Mesodermal cell (in vitro differentiated cells): ENCODE measurements around the gene COL18A1.
A peak's percentile ranks its signal among the peaks of the same experiment; 100 is the strongest.
"Not testable (repeated sequence)": the region's sequence is repeated elsewhere in the genome, so short reads cannot be mapped to it uniquely, and the experiment has no call there.

Source experiments
- H3K27ac ChIP-seq: 2 replicates; pipeline ENCODE4 v1.7.0; 2013; ENCODE audit warnings: mild to moderate bottlenecking, low read depth, low read length, moderate library complexity; ENCODE audit not compliant: severe bottlenecking
- H3K36me3 ChIP-seq: 2 replicates; pipeline ENCODE4 v1.7.1; 2013; ENCODE audit warnings: mild to moderate bottlenecking, low read length, moderate library complexity; ENCODE audit not compliant: control insufficient read depth, insufficient read depth
- H3K4me1 ChIP-seq: one replicate; pipeline ENCODE4 v1.7.1; 2013; ENCODE audit warnings: mild to moderate bottlenecking, low read length; ENCODE audit not compliant: insufficient read depth, control insufficient read depth, poor library complexity, severe bottlenecking
- H3K4me3 ChIP-seq: 2 replicates; pipeline ENCODE4 v1.7.0; 2013; ENCODE audit warnings: low read length, control low read depth, mild to moderate bottlenecking; ENCODE audit not compliant: insufficient read depth, poor library complexity, severe bottlenecking; ENCODE audit errors: extremely low read depth
- H3K9me3 ChIP-seq: 2 replicates; pipeline ENCODE4 v1.7.1; 2013; ENCODE audit warnings: mild to moderate bottlenecking, low read length, moderate library complexity; ENCODE audit not compliant: control insufficient read depth
- WGBS, 2 experiments: methylation state at CpG; one replicate each; pipeline ENCODE4 v1.1.5; 2013; ENCODE audit warnings: missing lambda C conversion rate in 2 of 2; ENCODE audit not compliant: insufficient coverage in 2 of 2; 5-methylcytosine and 5-hydroxymethylcytosine counted together

The COL18A1 gene

GRCh38 chr21:45362077-45362747, 42.8 kb upstream of the COL18A1 start:
- H3K9me3 ChIP-seq = no peaks in the 10 kb centered on the region

GRCh38 chr21:45362748-45363145, 42.2 kb upstream of the COL18A1 start:
- Histone ChIP-seq H3K4me1 (peaks cover 73% of the 10 kb centered on the region), H3K27ac (no peak overlapping the region), H3K36me3 (no peaks in the 10 kb centered on the region), H3K9me3 (no peaks in the 10 kb centered on the region), H3K4me3 (no peak overlapping the region)
- 91 to 97% methylated on average over 12 to 14 of the region's 14 CpGs for WGBS, 2 experiments

More at GRCh38 chr21:45362077-45362747, 42.8 kb upstream of the COL18A1 start:
- Histone ChIP-seq H3K36me3 (no peaks in the 10 kb centered on the region), H3K27ac (peak overlapping the region; percentile 73), H3K4me3 (no peak overlapping the region), H3K4me1 (peaks cover 72% of the 10 kb centered on the region)
- WGBS, 2 experiments = 86 to 89% methylated on average over 10 to 13 of the region's 15 CpGs

- 99% methylated on average over 16 to 19 of the region's 19 CpGs for WGBS, 2 experiments
- H3K4me3 ChIP-seq, H3K9me3 ChIP-seq, H3K36me3 ChIP-seq: not testable (repeated sequence)
- H3K4me1 ChIP-seq = peaks cover 75% of the 10 kb centered on the region
- peak overlapping the region; percentile 98 for H3K27ac ChIP-seq
These were observed 41.7 kb upstream of the COL18A1 start for GRCh38 chr21:45363272-45363671.

DNA sequence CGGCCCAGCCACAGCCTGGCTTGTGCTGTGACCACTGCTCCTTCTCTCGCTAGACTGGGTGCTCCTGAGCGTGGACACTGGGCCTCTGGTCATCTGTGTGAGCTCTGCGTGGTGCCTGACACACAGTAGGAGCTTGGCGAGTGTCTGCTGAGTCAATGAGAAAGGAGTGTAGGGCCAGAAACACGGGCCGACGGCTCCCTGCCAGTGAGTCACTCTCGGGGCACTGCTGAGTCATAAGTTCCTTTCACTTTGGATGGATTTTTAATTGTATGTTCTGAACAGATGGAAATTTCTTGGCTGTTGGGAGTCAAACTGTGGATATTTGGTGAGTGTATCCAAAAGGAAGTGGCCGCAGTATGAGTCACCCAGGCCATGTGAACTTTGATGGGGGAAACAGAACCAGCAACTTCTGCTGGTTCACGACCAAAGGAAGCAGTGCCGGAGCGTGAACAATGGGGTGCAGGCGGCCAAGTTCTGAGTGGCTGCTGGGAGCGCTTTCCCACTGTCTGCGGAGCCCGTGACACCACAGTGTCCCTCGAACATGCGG, 41.0 kb upstream of the COL18A1 start:
- no peak overlapping the region for H3K4me3 ChIP-seq
- H3K36me3 ChIP-seq = no peaks in the 10 kb centered on the region
- 53 to 61% methylated on average over 19 of the region's 19 CpGs for WGBS, 2 experiments
- peak overlapping the region; percentile 98 for H3K27ac ChIP-seq
- no peaks in the 10 kb centered on the region for H3K9me3 ChIP-seq
- peaks cover 78% of the 10 kb centered on the region for H3K4me1 ChIP-seq

- Histone ChIP-seq H3K4me3 (no peak overlapping the region), H3K36me3 (no peaks in the 10 kb centered on the region), H3K27ac (peak overlapping the region; percentile 98), H3K4me1 (peaks cover 75% of the 10 kb centered on the region), H3K9me3 (no peaks in the 10 kb centered on the region)
- 74 to 76% methylated on average over 24 to 27 of the region's 29 CpGs for WGBS, 2 experiments
These were observed 40.3 kb upstream of the COL18A1 start for GRCh38 chr21:45364468-45365185.

DNA sequence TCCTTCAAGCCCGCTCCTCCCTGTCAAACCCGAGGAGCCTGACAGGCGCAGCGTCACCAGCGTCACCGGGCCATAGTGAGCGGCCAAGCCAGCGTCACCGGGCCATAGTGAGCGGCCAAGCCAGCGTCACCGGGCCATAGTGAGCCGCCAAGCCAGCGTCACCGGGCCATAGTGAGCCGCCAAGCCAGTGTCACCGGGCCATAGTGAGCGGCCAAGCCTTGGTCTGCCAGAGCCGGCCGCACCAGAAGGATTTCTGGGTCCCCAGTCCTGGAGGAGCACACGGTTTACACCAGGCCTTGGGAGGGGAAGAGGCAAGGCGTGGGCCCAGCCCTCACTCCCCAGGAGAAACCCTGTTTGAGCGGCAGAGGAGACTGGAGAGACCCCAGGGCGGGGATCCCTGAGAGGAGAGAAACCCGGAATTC, 39.8 kb upstream of the COL18A1 start:
- Histone ChIP-seq H3K4me3 (no peak overlapping the region), H3K4me1 (peaks cover 69% of the 10 kb centered on the region), H3K27ac (peak overlapping the region; percentile 98), H3K36me3 (no peaks in the 10 kb centered on the region), H3K9me3 (no peaks in the 10 kb centered on the region)
- 88 to 90% methylated on average over 18 to 25 of the region's 25 CpGs for WGBS, 2 experiments

- H3K36me3 ChIP-seq = no peaks in the 10 kb centered on the region
- peak overlapping the region; percentile 98 for H3K27ac ChIP-seq
- peaks cover 66% of the 10 kb centered on the region for H3K4me1 ChIP-seq
These were observed 39.2 kb upstream of the COL18A1 start for GRCh38 chr21:45365608-45366241.

GRCh38 chr21:45366476-45366875, 38.5 kb upstream of the COL18A1 start:
- no peak overlapping the region for H3K4me3 ChIP-seq
- H3K36me3 ChIP-seq = no peaks in the 10 kb centered on the region
- WGBS, 2 experiments = 92 to 94% methylated on average over 13 of the region's 17 CpGs
- H3K9me3 ChIP-seq = no peaks in the 10 kb centered on the region
- H3K4me1 ChIP-seq = peaks cover 60% of the 10 kb centered on the region
- H3K27ac ChIP-seq = peak overlapping the region; percentile 98

More at GRCh38 chr21:45365608-45366241, 39.2 kb upstream of the COL18A1 start:
- Histone ChIP-seq H3K4me3 (no peak overlapping the region), H3K9me3 (no peaks in the 10 kb centered on the region)
- 58 to 59% methylated on average over 24 to 26 of the region's 26 CpGs for WGBS, 2 experiments

DNA sequence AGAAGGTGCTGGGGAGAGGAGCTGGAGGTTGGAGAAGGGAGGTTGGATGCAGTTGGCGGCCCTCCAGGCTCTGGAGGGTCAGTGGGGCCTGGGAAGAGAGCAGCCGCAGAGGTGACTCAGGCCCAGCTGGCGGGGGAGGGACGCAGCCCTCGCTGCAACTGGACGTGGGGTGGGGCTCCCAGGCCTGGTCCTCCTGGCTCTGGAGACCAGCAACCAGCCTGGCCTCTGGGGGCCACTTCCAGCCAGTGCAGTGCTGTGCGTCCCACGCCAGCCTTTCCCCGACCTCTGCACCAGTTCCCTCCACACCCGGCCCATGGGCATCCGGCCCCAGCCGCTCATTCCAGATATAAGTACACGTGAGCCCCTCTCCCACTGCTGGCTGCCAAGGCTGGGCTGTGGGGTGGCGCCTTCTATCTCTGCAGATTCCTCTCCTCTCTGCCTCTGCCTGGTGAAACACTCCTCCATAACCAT, 38.0 kb upstream of the COL18A1 start:
- Histone ChIP-seq H3K4me3 (no peak overlapping the region), H3K27ac (peak overlapping the region; percentile 98)

DNA sequence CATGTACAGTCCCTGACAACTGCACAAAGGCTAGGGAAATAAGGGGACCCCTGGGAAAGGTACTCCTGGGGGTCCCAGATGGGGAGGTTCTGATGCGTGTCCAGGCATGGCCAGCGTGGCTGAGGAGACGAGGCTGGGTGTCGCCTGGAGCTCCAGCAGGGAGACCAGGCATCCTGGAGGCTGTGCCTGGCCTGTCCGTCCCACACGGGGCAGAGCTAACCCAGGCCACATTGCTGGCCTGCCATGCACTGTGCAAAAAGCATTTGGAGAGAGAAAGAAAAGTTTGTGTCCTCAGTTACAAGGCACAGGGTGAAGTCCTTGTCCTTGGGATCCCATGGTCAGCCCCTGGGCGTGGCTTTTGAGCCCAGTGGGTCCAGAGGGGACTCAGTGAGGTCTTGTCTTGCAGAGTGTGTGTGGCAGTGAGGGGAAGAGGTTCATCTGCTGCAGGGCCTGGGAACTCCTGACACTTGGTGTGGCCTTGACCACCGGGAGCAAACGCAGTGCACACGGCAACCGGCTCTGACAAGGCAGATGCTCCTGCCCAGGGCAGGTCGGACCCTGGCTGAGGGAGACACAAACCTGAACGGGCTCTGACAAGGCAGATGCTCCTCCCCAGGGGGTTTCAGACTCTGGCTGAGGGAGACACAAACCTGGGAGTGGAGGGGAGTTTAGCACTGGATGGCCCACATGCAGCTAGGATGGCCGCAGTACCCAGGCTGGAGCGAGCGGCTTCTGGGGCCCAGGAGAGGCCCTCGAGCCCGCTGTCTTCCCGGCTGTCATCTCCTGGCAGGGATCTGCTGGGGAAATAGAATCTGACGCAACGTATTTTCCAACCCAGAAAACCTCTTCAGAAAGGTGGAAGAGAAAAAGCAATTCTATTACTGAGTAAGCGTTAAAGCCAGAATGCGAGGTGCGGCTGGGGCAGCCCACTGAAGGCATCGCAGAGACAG, 37.3 kb upstream of the COL18A1 start:
- 86 to 94% methylated on average over 22 of the region's 25 CpGs for WGBS, 2 experiments
- H3K36me3 ChIP-seq = no peaks in the 10 kb centered on the region
- H3K27ac ChIP-seq = peak overlapping the region; percentile 98
- H3K4me3 ChIP-seq = no peak overlapping the region
- peaks cover 48% of the 10 kb centered on the region for H3K4me1 ChIP-seq
- peaks cover 2% of the 10 kb centered on the region for H3K9me3 ChIP-seq

More for the DNA sequence above, 38.0 kb upstream of the COL18A1 start:
- Histone ChIP-seq H3K4me1 (peaks cover 55% of the 10 kb centered on the region), H3K9me3 (no peaks in the 10 kb centered on the region), H3K36me3 (no peaks in the 10 kb centered on the region)
- WGBS, 2 experiments = 67 to 75% methylated on average over 13 to 14 of the region's 14 CpGs
